Stomach smooth muscle (tissue), 2 donors: ENCODE data around the gene TMEM192.
"Not testable (repeated sequence)": the region's sequence is repeated elsewhere in the genome, so short reads cannot be mapped to it uniquely, and the experiment has no call there.

Experiments used
- H3K27ac ChIP-seq: one replicate; pipeline ENCODE4 v1.7.0; 2013; ENCODE audit warnings: mild to moderate bottlenecking, low read length, inconsistent platforms
- H3K27me3 ChIP-seq, 2 donors: one replicate each; pipeline ENCODE4 v1.7.0; 2013; ENCODE audit warnings: low read length in 2 of 2; ENCODE audit not compliant: insufficient read depth in 2 of 2, control insufficient read depth in 1 of 2
- H3K36me3 ChIP-seq, 2 donors: one replicate each; pipeline ENCODE4 v1.7.0; 2013; ENCODE audit warnings: low read length in 2 of 2; ENCODE audit not compliant: control insufficient read depth in 2 of 2, insufficient read depth in 2 of 2
- H3K4me1 ChIP-seq: one replicate; pipeline ENCODE4 v1.7.0; 2013; ENCODE audit warnings: low read length; ENCODE audit not compliant: control insufficient read depth, insufficient read depth
- H3K4me3 ChIP-seq, 2 donors: one replicate each; pipeline ENCODE4 v1.7.0; 2013; ENCODE audit warnings: low read length in 2 of 2
- H3K9ac ChIP-seq, 2 donors: one replicate each; pipeline ENCODE4 v1.7.0; 2013; ENCODE audit warnings: low read length in 2 of 2, mild to moderate bottlenecking in 1 of 2
- H3K9me3 ChIP-seq, 2 donors: one replicate each; pipeline ENCODE4 v1.7.0; 2013; ENCODE audit warnings: low read length in 2 of 2; ENCODE audit not compliant: control insufficient read depth in 2 of 2
- donor health status: healthy.
- donor health status: Pancreatic carcinoma.

The TMEM192 gene

DNA sequence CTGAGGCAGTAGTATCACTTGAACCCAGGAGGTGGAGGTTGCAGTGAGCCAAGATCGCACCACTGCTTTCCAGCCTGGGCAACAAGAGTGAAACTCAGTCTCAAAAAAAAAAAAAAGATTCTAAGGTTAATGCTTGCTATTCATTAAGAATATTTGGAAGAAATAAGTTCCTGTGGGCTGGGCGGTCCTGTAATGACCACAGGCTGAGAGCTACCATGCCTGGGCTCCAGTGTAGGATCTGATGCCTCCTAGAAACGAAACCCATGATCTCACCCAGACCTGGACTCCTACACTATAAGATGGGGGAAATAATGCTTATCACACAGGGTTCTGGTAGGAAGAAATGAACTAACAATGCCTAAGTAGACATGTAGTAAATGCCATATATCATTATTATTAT, 17.8 kb downstream of the TMEM192 start:
- H3K36me3 ChIP-seq = peaks cover 0 to 6% of the 10 kb centered on the region in 2 donors
- H3K27me3 ChIP-seq = no peaks in the 10 kb centered on the region
- no peak overlapping the region for H3K27ac ChIP-seq
- no peak overlapping the region for H3K9ac ChIP-seq
- H3K9me3 ChIP-seq = no peaks in the 10 kb centered on the region
- H3K4me3 ChIP-seq = no peak overlapping the region
- no peaks in the 10 kb centered on the region for H3K4me1 ChIP-seq

DNA sequence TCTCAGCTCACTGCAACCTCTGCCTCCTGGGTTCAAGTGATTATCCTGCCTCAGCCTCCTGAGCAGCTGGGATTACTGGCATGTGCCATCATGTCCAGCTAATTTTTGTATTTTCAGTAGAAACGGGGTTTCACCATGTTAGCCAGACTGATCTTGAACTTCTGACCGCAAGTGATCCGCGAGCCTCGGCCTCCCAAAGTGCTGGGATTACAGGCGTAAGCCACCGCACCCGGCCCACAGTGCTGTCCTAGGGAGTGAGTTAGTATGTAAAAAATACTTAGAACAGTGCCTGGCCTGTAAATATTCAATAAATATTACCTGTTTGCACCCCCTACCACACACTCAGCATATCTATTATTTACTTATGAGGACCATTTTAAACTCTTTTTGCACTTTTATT, 20.5 kb downstream of the TMEM192 start:
- peaks cover 3 to 16% of the 10 kb centered on the region in 2 donors for H3K36me3 ChIP-seq
- H3K4me3 ChIP-seq, H3K4me1 ChIP-seq, H3K9me3 ChIP-seq, H3K27me3 ChIP-seq, H3K27ac ChIP-seq, H3K9ac ChIP-seq: not testable (repeated sequence)

DNA sequence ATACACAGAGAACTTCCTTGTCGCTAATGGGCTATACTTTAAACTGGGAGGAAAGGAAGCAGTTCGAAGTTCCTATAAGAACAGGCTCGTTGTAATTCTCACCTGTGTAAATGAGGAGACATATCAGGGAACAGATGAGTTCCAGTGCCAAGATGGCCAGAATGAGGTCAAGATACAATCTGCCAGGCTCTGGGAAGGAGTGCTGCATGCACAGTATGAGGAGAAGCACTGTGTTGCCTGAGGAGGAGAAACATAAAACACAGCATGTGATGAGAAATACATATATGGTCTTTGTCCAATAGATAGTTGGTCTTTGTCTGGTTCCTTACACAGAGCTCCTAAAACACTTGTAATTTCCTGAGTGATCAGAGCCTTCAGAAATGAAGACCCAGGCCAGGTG, 24.3 kb downstream of the TMEM192 start:
- no peak overlapping the region for H3K4me3 ChIP-seq
- no peak overlapping the region for H3K27ac ChIP-seq
- no peaks in the 10 kb centered on the region for H3K4me1 ChIP-seq
- no peaks in the 10 kb centered on the region for H3K27me3 ChIP-seq
- H3K9ac ChIP-seq = no peak overlapping the region
- peaks cover 7 to 20% of the 10 kb centered on the region in 2 donors for H3K36me3 ChIP-seq
- H3K9me3 ChIP-seq = no peaks in the 10 kb centered on the region

DNA sequence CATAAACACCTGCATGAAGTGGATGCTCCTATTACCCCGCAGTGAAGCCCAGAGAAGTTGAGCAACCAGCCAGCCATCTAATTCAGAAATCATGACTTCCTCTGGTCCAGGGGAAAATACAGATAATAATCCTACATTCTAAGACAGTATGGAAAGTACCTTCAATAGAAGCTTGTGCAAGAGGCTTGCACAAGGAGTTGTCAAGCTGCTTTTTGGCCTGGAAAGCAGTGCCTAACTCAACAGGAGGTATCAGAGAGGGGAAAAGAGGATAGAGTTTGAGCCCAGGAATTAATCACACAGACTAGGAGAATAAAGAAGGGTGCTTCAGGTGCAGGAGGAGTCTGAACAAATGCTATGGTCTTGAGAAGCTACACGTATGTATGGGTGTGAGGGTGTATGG, 26.7 kb downstream of the TMEM192 start:
- H3K27ac ChIP-seq = no peak overlapping the region
- no peak overlapping the region for H3K9ac ChIP-seq
- H3K4me1 ChIP-seq = no peaks in the 10 kb centered on the region
- no peaks in the 10 kb centered on the region for H3K27me3 ChIP-seq
- H3K9me3 ChIP-seq = no peaks in the 10 kb centered on the region
- no peak overlapping the region for H3K4me3 ChIP-seq
- peaks cover 7 to 20% of the 10 kb centered on the region in 2 donors for H3K36me3 ChIP-seq

DNA sequence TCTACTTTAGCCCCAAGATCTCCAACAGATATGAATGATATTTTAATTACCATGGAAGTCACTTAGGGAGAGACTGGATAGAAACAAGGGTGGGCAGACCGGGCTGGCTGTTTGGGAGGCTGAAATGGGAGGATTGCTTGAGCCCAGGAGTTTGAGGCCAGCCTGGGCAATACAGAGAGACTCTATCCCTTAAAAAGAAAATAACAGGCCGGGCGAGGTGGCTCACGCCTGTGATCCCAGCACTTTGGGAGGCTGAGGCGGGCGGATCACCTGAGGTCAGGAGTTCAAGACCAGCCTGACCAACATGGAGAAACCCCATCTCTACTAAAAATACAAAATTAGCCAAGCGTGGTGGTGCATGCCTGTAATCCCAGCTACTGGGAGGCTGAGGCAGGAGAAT, 27.9 kb downstream of the TMEM192 start:
- H3K27me3 ChIP-seq, H3K4me3 ChIP-seq, H3K27ac ChIP-seq, H3K4me1 ChIP-seq, H3K9me3 ChIP-seq, H3K9ac ChIP-seq: not testable (repeated sequence)
- peaks cover 7 to 20% of the 10 kb centered on the region in 2 donors for H3K36me3 ChIP-seq

DNA sequence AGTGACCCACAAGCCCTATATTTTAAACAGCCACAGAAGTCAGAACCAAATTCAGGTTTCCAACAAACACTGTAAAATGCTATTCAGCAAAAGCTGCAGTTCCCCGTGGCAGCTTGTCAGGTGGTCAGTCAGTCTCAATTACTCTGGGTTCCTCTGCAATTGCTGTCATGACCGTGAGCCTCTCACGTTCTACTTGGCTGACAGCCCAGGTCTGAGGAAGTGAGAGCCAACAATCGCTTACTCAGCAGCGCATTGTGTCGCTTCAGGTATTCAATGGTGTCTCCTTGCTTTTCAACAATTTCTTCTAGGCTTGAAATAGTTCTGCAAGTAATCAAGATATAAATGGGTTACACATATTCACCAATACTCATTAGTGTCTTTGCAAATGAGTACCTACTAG, 33.2 kb downstream of the TMEM192 start:
- H3K4me1 ChIP-seq = no peaks in the 10 kb centered on the region
- no peak overlapping the region for H3K9ac ChIP-seq
- no peak overlapping the region for H3K27ac ChIP-seq
- no peak overlapping the region for H3K4me3 ChIP-seq
- no peaks in the 10 kb centered on the region for H3K9me3 ChIP-seq
- H3K27me3 ChIP-seq = no peaks in the 10 kb centered on the region
- peaks cover 4 to 7% of the 10 kb centered on the region in 2 donors for H3K36me3 ChIP-seq

DNA sequence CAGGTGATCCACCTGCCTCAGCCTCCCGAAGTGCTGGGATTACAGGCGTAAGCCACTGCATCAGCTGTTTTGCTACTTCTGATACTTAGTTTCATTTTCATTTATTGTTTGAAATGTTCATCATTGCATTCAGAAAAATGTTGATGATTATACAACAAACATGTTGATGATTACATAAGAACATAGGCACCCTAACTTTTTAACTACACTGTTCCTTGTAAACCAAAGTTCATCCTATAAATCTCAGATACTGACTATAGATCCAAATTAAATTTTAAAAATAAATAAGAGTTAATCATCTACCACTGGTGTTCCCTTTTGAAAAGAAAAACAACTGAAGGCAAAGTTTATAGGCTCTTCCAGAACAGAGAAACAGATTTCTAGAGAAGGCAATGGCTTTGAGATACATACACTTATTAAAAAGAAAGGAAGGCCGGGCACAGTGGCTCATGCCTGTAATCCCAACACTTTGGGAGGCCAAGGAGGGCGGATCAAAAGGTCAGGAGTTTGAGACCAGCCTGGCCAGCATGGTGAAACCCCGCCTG, 35.6 kb downstream of the TMEM192 start:
- no peaks in the 10 kb centered on the region for H3K4me1 ChIP-seq
- no peak overlapping the region for H3K4me3 ChIP-seq
- H3K27ac ChIP-seq = no peak overlapping the region
- no peaks in the 10 kb centered on the region for H3K9me3 ChIP-seq
- H3K36me3 ChIP-seq = peaks cover 4 to 5% of the 10 kb centered on the region in 2 donors
- no peak overlapping the region for H3K9ac ChIP-seq
- H3K27me3 ChIP-seq = no peaks in the 10 kb centered on the region

DNA sequence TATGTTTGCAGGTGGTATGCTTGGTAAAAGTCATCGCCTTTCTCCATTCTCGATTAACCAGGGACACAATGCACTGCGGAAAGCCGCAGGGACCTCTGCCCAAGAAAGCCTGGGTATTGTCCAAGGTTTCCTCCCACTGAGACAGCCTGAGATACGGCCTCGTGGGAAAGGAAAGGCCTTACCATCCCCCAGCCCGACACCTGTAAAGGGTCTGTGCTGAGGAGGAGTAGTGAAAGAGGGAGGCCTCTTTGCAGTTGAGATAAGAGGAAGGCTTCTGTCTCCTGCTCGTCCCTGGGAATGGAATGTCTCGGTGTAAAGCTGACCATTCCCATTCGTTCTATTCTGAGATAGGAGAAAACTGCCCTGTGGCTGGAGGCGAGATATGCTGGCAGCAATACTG, 39.3 kb downstream of the TMEM192 start:
- H3K9me3 ChIP-seq, H3K36me3 ChIP-seq, H3K27ac ChIP-seq, H3K4me3 ChIP-seq, H3K27me3 ChIP-seq, H3K9ac ChIP-seq, H3K4me1 ChIP-seq: not testable (repeated sequence)

DNA sequence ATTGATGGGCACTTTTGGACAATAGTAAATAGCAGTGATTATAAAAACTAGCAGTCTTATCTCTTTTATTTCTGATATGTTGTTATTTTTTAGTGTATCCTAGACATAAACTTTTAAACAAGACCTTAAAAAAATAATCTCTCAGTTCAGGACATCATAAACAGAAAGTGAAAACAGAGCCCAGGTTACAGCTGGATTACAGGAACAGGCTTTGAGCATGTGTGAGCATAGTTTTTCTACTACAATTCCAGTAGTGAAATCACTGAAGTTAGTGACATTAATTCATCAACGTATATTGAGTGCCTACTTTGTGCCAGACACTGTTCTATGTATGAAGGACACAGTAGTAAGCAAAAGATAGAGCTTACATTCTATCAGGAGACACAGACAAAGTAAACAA, 42.1 kb downstream of the TMEM192 start:
- no peaks in the 10 kb centered on the region for H3K36me3 ChIP-seq
- no peak overlapping the region for H3K4me3 ChIP-seq
- H3K27ac ChIP-seq = no peak overlapping the region
- H3K27me3 ChIP-seq = no peaks in the 10 kb centered on the region
- H3K4me1 ChIP-seq = no peaks in the 10 kb centered on the region
- no peak overlapping the region for H3K9ac ChIP-seq
- no peaks in the 10 kb centered on the region for H3K9me3 ChIP-seq

DNA sequence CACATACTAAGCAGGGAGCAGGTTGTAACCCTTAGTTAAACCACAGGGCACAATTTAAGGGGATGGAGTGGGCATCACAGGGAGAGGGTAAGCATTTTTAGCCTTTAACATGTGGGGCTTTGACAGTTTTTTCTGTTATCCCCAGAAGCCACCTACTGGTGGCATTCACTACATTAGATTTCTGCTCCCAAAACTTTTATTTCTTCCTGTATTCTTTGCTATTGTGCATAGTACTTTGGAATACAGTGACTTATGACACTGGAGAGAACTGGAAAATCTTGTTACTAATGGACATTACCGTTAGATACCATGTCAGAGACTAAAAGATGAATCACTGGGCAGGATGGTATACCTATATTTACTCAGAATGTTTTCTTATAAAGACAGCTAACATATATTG, 51.7 kb downstream of the TMEM192 start:
- Histone ChIP-seq H3K4me1 (no peaks in the 10 kb centered on the region), H3K27ac (no peak overlapping the region), H3K9me3 (no peaks in the 10 kb centered on the region), H3K27me3 (no peaks in the 10 kb centered on the region), H3K9ac (no peak overlapping the region), H3K36me3 (no peaks in the 10 kb centered on the region), H3K4me3 (no peak overlapping the region)

DNA sequence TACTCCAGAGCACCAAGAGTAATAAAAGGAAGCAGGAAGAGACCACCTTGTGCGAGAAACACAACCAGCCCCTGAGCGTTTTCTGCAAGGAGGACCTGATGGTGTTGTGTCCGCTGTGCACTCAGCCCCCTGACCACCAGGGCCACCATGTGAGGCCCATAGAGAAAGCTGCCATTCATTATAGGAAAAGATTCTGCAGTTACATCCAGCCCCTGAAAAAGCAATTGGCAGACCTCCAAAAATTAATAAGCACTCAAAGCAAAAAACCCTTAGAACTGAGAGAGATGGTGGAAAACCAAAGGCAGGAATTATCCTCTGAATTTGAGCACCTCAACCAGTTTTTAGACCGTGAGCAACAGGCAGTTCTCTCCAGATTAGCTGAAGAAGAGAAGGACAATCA, 53.3 kb downstream of the TMEM192 start:
- no peaks in the 10 kb centered on the region for H3K4me1 ChIP-seq
- H3K9me3 ChIP-seq = no peaks in the 10 kb centered on the region
- no peak overlapping the region for H3K9ac ChIP-seq
- no peaks in the 10 kb centered on the region for H3K27me3 ChIP-seq
- H3K36me3 ChIP-seq = no peaks in the 10 kb centered on the region
- no peak overlapping the region for H3K27ac ChIP-seq
- no peak overlapping the region for H3K4me3 ChIP-seq
